GM19351 (cell line): ENCODE results near the gene CD22.

Experiments used
- ATAC-seq: cut with Tn5 transposase; IDR thresholded peaks from one replicate; pipeline ENCODE4 v1.9.1; 2021; ENCODE audit warnings: mild to moderate bottlenecking, moderate library complexity; ENCODE audit not compliant: unreplicated experiment

Gene CD22

GRCh38 chr19:35313587-35313986 lies 15.4 kb upstream of the CD22 start:
- ATAC-seq = no peak

- no peak for ATAC-seq
These were observed 15.0 kb upstream of the CD22 start for GRCh38 chr19:35314031-35314430.

- ATAC-seq = no peak
These were observed 14.0 kb upstream of the CD22 start for GRCh38 chr19:35314858-35315470.

- ATAC-seq = no peak
These were observed 13.1 kb upstream of the CD22 start for GRCh38 chr19:35315883-35316282.

- no peak for ATAC-seq
These were observed 12.4 kb upstream of the CD22 start for GRCh38 chr19:35316560-35316959.

- no peak for ATAC-seq
These were observed 11.4 kb upstream of the CD22 start for GRCh38 chr19:35317464-35318043.

GRCh38 chr19:35318679-35319448 lies 10.1 kb upstream of the CD22 start:
- no peak for ATAC-seq

GRCh38 chr19:35320065-35320713 lies 8.8 kb upstream of the CD22 start:
- no peak for ATAC-seq

GRCh38 chr19:35321291-35321690 lies 7.7 kb upstream of the CD22 start:
- ATAC-seq = no peak

GRCh38 chr19:35322014-35322413 lies 7.0 kb upstream of the CD22 start:
- ATAC-seq = no peak

GRCh38 chr19:35327642-35328041 lies 1.3 kb upstream of the CD22 start:
- no peak for ATAC-seq

- ATAC-seq = no peak
These were observed 336 bp downstream of the CD22 start for GRCh38 chr19:35329323-35329722.

- peak; percentile 50 for ATAC-seq
These were observed 1.5 kb downstream of the CD22 start for GRCh38 chr19:35330475-35330874.

- no peak for ATAC-seq
These were observed 2.7 kb downstream of the CD22 start for GRCh38 chr19:35331551-35332214.

GRCh38 chr19:35332817-35333216 lies 3.8 kb downstream of the CD22 start:
- ATAC-seq = no peak

- ATAC-seq = no peak
These were observed 5.3 kb downstream of the CD22 start for GRCh38 chr19:35334144-35334753.

- ATAC-seq = no peak
These were observed 7.4 kb downstream of the CD22 start for GRCh38 chr19:35336166-35336955.

- ATAC-seq = no peak
These were observed 8.4 kb downstream of the CD22 start for GRCh38 chr19:35337097-35337983.

- no peak for ATAC-seq
These were observed 9.0 kb downstream of the CD22 start for GRCh38 chr19:35337984-35338296.
